22Rv1 (cell line): Measurements from ENCODE around the gene APBB2.

ENCODE experiments used
- CTCF ChIP-seq: fragments of 450-650 bp; IDR thresholded peaks from 2 replicates; pipeline ENCODE4 v1.5.1; 2017; ENCODE audit warnings: mild to moderate bottlenecking
- ZFX ChIP-seq: fragments of 450-650 bp; IDR thresholded peaks from 2 replicates; pipeline ENCODE4 v1.6.1; 2017; ENCODE audit warnings: antibody characterized with exemption, borderline replicate concordance

GRCh38 chr4:41212616-41213203 is 1.6 kb downstream of the APBB2 start:
- TF ChIP-seq CTCF: peak; percentile 43
- TF ChIP-seq ZFX: no peak
